A549 (cell line): ENCODE measurements around the gene CABP4. TPM values are rescaled to one million over a fixed set of nuclear protein-coding genes. Genes with fewer than 3 reads are reported as not detected.

Experiments used
- ATAC-seq, 2 experiments: fragments of 200-7000 bp in 1 of 2; fragments of >200 bp in 1 of 2; cut with Nextera tagmentation in 1 of 2; cut with Tn5 transposase in 1 of 2; 3 replicates each; pipeline versions ENCODE4 v1.8.0 to v1.9.1; 2018 to 2020; ENCODE audit warnings: mild to moderate bottlenecking in 1 of 2, moderate library complexity in 1 of 2
- CTCF ChIA-PET: fragments of 300-600 bp; sonication (Branson Sonifier 250); formaldehyde crosslinking; extraction: SDS; loops from one replicate; lab custom pipeline; 2021; ENCODE audit warnings: antibody characterized with exemption, inconsistent platforms; lab: Yijun Ruan, JAX
- POLR2A ChIA-PET: fragments of 350-600 bp; formaldehyde crosslinking; extraction: SDS; loops from one replicate; lab custom pipeline; 2021; ENCODE audit warnings: antibody characterized with exemption, inconsistent platforms; lab: Yijun Ruan, JAX
- DNase-seq, 2 experiments: peaks; one replicate each; pipeline versions ENCODE4 v3.0.0 to v3.0.0-alpha.2; 2011 to 2016; ENCODE audit warnings: low read depth in 1 of 2, low spot score in 1 of 2
- FAIRE-seq: peaks from 2 replicates; lab custom pipeline; 2011; peaks lifted over from hg19 to GRCh38; lab: Jason Lieb, UNC
- H3K27ac ChIP-seq, 2 experiments: fragments of >200 bp; sonication (Bioruptor Twin); formaldehyde crosslinking; 3 replicates each; pipeline ENCODE4 v1.5.1; 2016 to 2017
- H3K4me1 ChIP-seq: fragments of >200 bp; sonication (Bioruptor Twin); formaldehyde crosslinking; 3 replicates; pipeline ENCODE4 v1.6.1; 2016
- H3K4me2 ChIP-seq: fragments of >200 bp; sonication (Bioruptor Twin); formaldehyde crosslinking; 3 replicates; pipeline ENCODE4 v1.6.1; 2016
- H3K4me3 ChIP-seq: fragments of >200 bp; sonication (Bioruptor Twin); formaldehyde crosslinking; 3 replicates; pipeline ENCODE4 v1.5.1; 2016
- H3K9me3 ChIP-seq: fragments of >200 bp; sonication (Bioruptor Twin); formaldehyde crosslinking; 3 replicates; pipeline ENCODE4 v1.6.1; 2016
- BHLHE40 ChIP-seq: IDR thresholded peaks from 2 replicates; pipeline ENCODE4 v1.6.1; 2012; ENCODE audit warnings: low read depth, low read length, inconsistent platforms
- CHD2 ChIP-seq: fragments of 150-350 bp; IDR thresholded peaks from 2 replicates; pipeline ENCODE4 v1.6.1; 2014; ENCODE audit warnings: low read length; ENCODE audit not compliant: partially characterized antibody
- GATA3 ChIP-seq: IDR thresholded peaks from 2 replicates; pipeline ENCODE4 v1.6.1; 2012; ENCODE audit warnings: borderline replicate concordance
- HEYL ChIP-seq: fragments of 250-450 bp; sonication (Bioruptor Pico); IDR thresholded peaks from 2 replicates; pipeline ENCODE4 v1.8.0; 2021; ENCODE audit warnings: mild to moderate bottlenecking, moderate library complexity
- HOXB13 ChIP-seq: fragments of 250-450 bp; sonication (Bioruptor Pico); IDR thresholded peaks from 2 replicates; pipeline ENCODE4 v1.5.0; 2020; ENCODE audit warnings: low read depth, mild to moderate bottlenecking, moderate library complexity
- MAX ChIP-seq: IDR thresholded peaks from 2 replicates; pipeline ENCODE4 v1.6.1; 2012
- MAZ ChIP-seq: fragments of 150-350 bp; IDR thresholded peaks from 2 replicates; pipeline ENCODE4 v1.6.1; 2014; ENCODE audit warnings: antibody characterized with exemption, low read depth, low read length, borderline replicate concordance
- NFE2L2 ChIP-seq: fragments of 150-350 bp; conservative IDR thresholded peaks from 2 replicates; pipeline ENCODE4 v1.6.1; 2014; ENCODE audit warnings: low read length
- POLR2AphosphoS2 ChIP-seq: conservative IDR thresholded peaks from 2 replicates; pipeline ENCODE4 v1.6.1; 2012; ENCODE audit warnings: low read length, improper control_type of control experiment, inconsistent platforms
- RCOR1 ChIP-seq: fragments of 150-350 bp; IDR thresholded peaks from 2 replicates; pipeline ENCODE4 v1.6.1; 2014; ENCODE audit warnings: antibody characterized with exemption, low read length, low read depth
- REST ChIP-seq: fragments of 200-600 bp; sonication (generic); IDR thresholded peaks from 2 replicates; pipeline ENCODE4 v1.6.1; 2016; ENCODE audit warnings: antibody characterized with exemption, mild to moderate bottlenecking, moderate library complexity
- SMC3 ChIP-seq: fragments of >200 bp; sonication (Bioruptor Twin); formaldehyde crosslinking; IDR thresholded peaks from 3 replicates; pipeline ENCODE4 v1.6.1; 2018; ENCODE audit warnings: inconsistent platforms
- ZC3H11A ChIP-seq: fragments of 450-650 bp; IDR thresholded peaks from 2 replicates; pipeline ENCODE4 v1.6.1; 2014; ENCODE audit warnings: antibody characterized with exemption, mild to moderate bottlenecking
- ZFP36 ChIP-seq: fragments of 450-650 bp; IDR thresholded peaks from 2 replicates; pipeline ENCODE4 v1.6.1; 2014; ENCODE audit warnings: borderline replicate concordance; ENCODE audit not compliant: partially characterized antibody
- WGBS: methylation state at CpG from one replicate; pipeline ENCODE4 v1.1.6; 2017; ENCODE audit errors: missing lambda C conversion rate; 5-methylcytosine and 5-hydroxymethylcytosine counted together
- polyA plus RNA-seq, 4 experiments: library from polyadenylated mRNA; depleted of rRNA in 3 of 4; stranded (reverse); fragments of >200 nt; fragmentation: RNase III in 1 of 4; extraction: RNeasy Plus Mini Kit Qiagen cat#74134 plus additional on column Dnase treatment in 1 of 4; gene quantifications; 2 replicates in 3 of 4; 3 replicates in 1 of 4; pipeline ENCODE4 v1.2.3, GENCODE V29; 2011 to 2017
- TF ChIP-seq, protein P1 (sequence below): fragments of 250-450 bp; sonication (Bioruptor Pico); IDR thresholded peaks from 2 replicates; pipeline ENCODE4 v1.5.0; 2020; ENCODE audit warnings: low read depth, mild to moderate bottlenecking, moderate library complexity
- TF ChIP-seq, protein P2 (sequence below): fragments of 250-450 bp; sonication (Bioruptor Pico); IDR thresholded peaks from 2 replicates; pipeline ENCODE4 v1.5.0; 2021; ENCODE audit warnings: mild to moderate bottlenecking, moderate library complexity, borderline replicate concordance
- TF ChIP-seq, protein P3 (sequence below): fragments of 150-350 bp; IDR thresholded peaks from 2 replicates; pipeline ENCODE4 v1.6.1; 2014; ENCODE audit warnings: low read depth, mild to moderate bottlenecking, low read length

Gene CABP4
- polyA plus RNA-seq, 2 of the 4 experiments (the other 2 are of a cell fraction) = not detected

DNA sequence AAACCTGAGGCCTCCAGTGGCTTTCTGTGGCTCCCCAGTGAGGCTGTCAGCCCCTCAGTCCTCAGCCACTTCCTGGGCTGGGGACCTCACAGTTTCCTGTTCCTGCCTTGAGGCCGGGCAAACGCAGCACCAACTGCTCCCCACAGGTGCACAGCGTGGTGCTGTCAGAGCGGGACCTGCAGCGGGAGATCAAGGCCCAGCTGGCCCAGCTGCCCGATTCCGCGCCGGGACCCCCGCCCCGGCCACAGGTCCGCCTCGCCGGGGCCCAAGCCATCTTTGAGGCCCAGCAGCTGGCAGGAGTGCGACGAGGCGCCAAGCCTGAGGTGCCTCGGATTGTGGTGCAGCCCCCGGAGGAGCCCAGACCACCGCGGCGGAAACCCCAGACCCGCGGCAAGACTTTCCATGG lies 45.9 kb upstream of the CABP4 start (continued):
- TF ChIP-seq POLR2AphosphoS2 (no peak), HEYL (CRISPR knock-in tag) (no peak)

DNA sequence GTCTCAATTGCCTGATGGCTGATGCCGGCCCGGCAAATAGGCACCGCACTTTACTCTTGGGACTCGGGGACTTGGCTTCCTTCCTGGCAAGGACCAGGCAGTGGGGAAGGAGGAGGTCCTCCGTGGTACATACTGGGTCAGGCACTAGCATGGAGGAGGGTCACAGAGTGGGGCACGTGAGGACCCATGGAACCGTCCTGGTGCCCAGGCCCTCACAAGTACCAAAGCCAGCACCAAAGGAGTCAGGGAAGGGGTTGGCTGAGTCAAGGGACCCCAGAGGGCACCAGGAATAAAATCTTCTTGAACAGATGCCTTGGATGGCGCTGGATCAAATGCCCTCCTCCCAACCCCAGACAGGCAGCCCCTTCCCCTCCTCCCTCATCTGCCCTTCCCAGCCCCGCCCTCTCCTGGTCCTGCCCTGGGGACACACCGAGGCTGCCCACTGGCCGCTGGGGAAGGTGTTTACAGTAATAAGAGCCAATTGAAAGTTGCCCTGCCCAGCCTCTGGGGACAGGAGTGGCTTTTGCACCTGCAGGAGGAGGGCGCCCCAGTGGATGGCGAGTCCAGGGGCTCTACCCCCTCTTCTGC lies 45.3 kb upstream of the CABP4 start:
- no peak overlapping the region for H3K4me3 ChIP-seq
- POLR2A ChIA-PET = no interaction called here
- CTCF ChIA-PET = no interaction called here
- ATAC-seq = peak in 1 of 2 experiments; percentile 49; a peak in 3 of 6 replicates
- H3K4me1 ChIP-seq = peaks cover 4% of the 10 kb centered on the region
- no peak overlapping the region for H3K4me2 ChIP-seq
- no peak overlapping the region for H3K27ac ChIP-seq
- DNase-seq = no peak
- FAIRE-seq = no peak
- no peak for TF ChIP-seq NFE2L2
- no peak for TF ChIP-seq HOXB13
- no peak for TF ChIP-seq GATA3
- TF ChIP-seq RCOR1 = no peak
- TF ChIP-seq, protein P1, sequence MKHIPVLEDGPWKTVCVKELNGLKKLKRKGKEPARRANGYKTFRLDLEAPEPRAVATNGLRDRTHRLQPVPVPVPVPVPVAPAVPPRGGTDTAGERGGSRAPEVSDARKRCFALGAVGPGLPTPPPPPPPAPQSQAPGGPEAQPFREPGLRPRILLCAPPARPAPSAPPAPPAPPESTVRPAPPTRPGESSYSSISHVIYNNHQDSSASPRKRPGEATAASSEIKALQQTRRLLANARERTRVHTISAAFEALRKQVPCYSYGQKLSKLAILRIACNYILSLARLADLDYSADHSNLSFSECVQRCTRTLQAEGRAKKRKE (CRISPR knock-in tag) = no peak
- TF ChIP-seq REST = no peak
- TF ChIP-seq MAX = no peak
- TF ChIP-seq CHD2 = no peak
- TF ChIP-seq, protein P2, sequence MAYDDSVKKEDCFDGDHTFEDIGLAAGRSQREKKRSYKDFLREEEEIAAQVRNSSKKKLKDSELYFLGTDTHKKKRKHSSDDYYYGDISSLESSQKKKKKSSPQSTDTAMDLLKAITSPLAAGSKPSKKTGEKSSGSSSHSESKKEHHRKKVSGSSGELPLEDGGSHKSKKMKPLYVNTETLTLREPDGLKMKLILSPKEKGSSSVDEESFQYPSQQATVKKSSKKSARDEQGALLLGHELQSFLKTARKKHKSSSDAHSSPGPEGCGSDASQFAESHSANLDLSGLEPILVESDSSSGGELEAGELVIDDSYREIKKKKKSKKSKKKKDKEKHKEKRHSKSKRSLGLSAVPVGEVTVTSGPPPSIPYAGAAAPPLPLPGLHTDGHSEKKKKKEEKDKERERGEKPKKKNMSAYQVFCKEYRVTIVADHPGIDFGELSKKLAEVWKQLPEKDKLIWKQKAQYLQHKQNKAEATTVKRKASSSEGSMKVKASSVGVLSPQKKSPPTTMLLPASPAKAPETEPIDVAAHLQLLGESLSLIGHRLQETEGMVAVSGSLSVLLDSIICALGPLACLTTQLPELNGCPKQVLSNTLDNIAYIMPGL (CRISPR knock-in tag) = no peak
- TF ChIP-seq, all 56 proteins: peak for 0
- WGBS = 62% methylated on average over 11 of the region's 13 CpGs
- H3K9me3 ChIP-seq = no peaks in the 10 kb centered on the region

- Histone ChIP-seq H3K27ac (no peak overlapping the region), H3K4me1 (peaks cover 9% of the 10 kb centered on the region), H3K9me3 (no peaks in the 10 kb centered on the region), H3K4me2 (no peak overlapping the region), H3K4me3 (no peak overlapping the region)
- 53% methylated on average over 7 of the region's 15 CpGs for WGBS
- DNase-seq (no peak), ATAC-seq (no peak), FAIRE-seq (no peak)
- TF ChIP-seq BHLHE40 = no peak
- TF ChIP-seq, protein P3, sequence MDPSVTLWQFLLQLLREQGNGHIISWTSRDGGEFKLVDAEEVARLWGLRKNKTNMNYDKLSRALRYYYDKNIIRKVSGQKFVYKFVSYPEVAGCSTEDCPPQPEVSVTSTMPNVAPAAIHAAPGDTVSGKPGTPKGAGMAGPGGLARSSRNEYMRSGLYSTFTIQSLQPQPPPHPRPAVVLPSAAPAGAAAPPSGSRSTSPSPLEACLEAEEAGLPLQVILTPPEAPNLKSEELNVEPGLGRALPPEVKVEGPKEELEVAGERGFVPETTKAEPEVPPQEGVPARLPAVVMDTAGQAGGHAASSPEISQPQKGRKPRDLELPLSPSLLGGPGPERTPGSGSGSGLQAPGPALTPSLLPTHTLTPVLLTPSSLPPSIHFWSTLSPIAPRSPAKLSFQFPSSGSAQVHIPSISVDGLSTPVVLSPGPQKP = no peak
- no peak for TF ChIP-seq POLR2AphosphoS2
- TF ChIP-seq SMC3 = no peak
- TF ChIP-seq ZFP36 = no peak
- no peak for TF ChIP-seq ZC3H11A
- TF ChIP-seq MAZ = no peak
- TF ChIP-seq HEYL (CRISPR knock-in tag) = no peak
- CTCF ChIA-PET = no interaction called here
- POLR2A ChIA-PET = no interaction called here
Measured at GRCh38 chr11:67410369-67410831, 44.8 kb upstream of the CABP4 start.
